HTERT RPE-1 (cell line): ENCODE results near the gene CEP72.

ENCODE experiments used
- in situ Hi-C: fragments of 300-500 bp; cut with MboI; formaldehyde crosslinking; loops from 4 replicates; pipeline ENCODE4 v1.14.3; 2020; ENCODE audit warnings: low sequenced_read_pairs

Gene CEP72

DNA sequence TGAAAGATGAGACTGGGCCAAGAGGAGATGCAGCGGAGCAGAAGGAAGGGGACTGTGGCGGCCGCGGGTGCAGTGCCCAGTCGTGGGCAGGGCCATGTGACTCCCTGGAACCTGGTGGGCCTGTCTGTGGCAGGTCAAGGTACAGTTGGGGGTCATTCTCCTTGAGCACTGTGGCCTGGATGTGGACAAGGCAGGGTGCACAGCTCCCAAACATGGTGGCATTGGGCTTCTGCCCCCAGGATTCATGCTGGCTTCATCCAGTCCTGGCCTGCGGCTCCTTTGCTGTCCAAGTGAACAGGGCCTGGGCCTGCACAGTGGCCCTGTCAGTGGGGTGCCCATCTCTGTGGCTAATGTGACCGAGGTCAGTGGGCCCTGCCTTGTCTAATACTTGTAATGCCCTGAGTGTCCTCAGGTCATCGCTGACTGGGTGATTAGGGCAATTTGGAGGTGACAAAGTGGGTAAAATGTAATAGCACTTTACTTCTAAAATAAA, 39.9 kb downstream of the CEP72 start:
- in situ Hi-C loops, result no loop called here

DNA sequence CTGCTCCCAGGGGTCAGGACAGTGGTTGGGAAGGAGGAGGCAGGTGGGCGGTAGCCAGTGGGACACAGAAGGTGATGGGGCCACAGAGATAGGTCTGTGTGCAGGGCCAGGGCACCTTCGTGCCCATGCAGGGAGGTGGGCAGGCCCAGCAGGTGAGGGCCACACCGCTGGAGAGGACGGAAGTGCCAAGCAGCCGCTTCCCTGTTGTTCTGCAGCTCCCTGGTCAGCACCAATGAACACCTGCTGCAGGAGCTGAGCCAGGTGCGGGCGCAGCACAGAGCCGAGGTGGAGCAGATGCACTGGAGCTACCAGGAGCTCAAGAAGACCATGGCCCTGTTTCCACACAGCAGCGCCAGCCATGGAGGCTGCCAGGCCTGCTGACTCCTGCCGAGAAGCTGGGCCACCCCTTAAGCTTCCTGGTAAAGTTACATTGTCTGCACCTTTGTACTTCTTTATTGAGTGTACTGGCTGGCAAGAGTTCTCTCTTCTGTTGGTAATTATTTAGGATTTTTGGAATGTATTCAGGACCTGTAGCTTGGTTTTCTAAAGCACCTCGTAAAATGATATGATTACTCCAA, 40.7 kb downstream of the CEP72 start:
- in situ Hi-C loops, result no loop called here

DNA sequence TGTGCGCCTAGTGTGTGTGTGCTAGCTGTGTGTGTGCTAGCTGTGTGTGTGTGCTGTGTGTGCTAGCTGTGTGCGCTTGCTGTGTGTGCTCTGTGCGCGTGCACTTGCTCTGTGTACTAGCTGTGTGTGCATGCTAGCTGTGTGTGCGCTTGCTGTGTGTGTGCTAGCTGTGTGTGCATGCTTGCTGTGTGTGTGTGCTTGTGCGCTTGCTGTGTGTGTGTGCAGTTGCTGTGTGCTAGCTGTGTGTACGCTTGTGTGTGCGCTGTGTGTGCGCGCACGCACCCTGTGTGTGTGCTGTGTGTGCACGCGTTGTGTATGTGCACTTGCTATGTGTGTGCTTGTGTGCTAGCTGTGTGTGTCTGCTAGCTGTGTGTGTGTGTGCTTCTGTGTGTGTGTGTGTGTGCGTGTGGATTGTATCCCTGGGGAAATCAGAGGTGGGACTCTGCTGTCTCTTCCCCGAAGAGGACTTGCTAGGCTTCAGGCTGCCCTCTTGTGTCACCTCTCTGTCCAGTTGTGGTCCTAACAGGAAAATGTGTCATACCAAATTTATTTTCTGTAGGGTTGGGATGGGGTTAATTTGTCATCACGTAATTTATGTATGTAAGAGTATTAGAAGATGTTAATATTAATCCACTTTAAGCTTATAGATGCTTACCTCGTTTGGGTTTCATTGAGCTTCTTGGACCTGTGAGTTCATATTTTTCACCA, 42.1 kb downstream of the CEP72 start:
- in situ Hi-C loops, result no loop called here

DNA sequence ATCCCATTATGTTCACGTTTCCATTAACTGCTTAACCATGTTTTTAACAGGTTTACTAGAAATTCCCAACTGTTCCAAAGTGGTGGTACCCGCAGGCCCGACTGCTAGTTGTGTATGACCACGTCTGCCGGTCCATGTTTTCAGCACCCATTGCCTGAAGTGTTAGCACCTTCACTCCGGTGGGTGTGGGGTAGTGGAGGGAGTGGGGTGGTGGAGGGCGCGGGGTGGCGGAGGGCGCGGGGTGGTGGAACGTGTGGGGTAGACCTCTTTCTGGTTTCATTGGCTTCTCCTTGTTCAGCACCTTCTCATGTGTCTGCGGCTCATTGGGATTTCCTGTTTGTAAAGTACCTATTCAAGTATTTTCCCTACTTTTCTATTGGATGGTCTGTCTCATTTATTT, 43.3 kb downstream of the CEP72 start:
- in situ Hi-C loops, result no loop called here

- in situ Hi-C loops, result no loop called here
Observed at GRCh38 chr5:657570-657969, 45.4 kb downstream of the CEP72 start.

DNA sequence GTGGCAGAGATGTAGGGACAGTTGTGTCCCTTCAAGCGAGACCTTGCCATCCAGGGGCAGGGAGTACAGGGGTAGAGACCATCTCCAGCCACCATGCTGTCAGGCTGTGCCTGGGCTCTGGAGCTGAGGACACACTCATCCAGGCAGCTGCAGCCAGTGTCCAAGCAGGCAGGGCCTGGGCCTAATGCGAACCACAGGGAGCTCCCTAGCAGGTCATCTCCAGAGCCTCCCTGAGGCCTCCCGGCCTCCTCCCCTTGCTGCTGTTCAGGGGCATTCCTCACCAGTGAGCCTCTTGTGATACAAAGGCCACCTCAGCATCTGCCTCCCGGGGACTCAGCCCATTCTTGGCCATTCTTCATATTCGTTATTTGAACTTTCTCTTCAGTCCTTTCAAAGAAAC, 46.0 kb downstream of the CEP72 start:
- in situ Hi-C loops, result no loop called here

DNA sequence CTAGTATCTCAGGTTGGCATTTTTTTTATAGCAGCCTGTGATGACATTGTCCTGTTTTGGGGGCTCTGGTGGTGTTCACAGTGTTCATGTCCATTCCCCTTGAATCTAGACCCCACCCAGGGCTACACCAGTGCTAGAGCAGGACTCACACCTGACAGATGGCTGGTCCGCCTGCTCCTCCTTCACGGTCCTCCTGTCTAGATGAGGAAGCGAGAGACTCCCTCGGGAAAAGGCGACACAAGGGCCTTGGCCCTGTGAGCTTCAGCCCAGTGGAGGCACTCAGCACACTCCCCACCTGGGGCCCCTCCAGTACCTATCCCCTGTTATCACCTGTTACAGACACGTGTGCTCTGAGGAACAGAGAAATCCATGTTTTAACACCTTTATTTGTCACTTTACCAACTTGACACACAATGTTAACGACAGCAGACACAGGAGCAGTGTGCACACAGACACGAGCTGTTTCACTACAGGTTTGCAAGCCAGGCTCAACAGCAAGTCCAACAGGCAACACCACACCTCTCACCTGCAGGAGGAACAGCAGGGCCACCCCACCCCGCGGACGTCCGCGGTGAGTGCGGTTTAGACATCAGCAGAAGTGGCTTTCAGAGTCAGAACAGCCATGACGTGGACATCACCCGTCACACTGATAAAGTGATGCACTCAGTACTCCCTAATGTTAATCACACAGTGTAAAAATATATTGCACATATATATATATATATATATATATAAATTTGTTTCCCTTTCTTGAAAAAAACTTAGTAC, 47.5 kb downstream of the CEP72 start:
- in situ Hi-C loops, result no loop called here

GRCh38 chr5:660491-661030, 48.4 kb downstream of the CEP72 start:
- in situ Hi-C loops, result no loop called here

- in situ Hi-C loops, result no loop called here
Observed at GRCh38 chr5:661891-662750, 50.0 kb downstream of the CEP72 start.

DNA sequence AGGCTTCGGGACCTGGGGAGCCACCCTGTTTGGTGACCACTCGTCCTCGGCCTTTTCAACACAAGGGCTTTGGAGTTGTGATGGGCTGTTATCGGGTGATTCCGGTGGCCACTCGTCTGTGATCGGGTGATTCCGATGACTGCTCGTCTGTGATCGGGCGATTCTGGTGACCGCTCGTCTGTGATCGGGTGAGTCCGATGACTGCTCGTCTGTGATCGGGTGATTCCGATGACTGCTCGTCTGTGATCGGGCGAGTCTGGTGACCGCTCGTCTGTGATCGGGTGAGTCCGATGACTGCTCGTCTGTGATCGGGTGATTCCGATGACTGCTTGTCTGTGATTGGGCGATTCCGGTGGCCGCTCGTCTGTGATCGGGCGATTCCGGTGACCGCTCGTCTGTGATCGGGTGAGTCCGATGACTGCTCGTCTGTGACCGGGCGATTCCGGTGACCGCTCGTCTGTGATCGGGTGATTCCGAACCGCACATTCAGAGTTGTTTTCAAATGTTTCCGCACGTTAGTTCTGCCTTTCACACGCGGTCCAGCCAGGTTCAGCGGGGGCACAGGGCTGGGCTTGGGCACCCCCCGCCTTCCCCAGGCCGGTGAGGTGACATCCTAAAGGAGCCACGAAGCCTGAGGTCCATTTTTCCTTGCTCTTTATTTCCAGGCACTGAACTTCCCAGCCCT, 50.8 kb downstream of the CEP72 start:
- in situ Hi-C loops, result no loop called here

- in situ Hi-C loops, result no loop called here
Observed at GRCh38 chr5:663436-664342, 51.5 kb downstream of the CEP72 start.

DNA sequence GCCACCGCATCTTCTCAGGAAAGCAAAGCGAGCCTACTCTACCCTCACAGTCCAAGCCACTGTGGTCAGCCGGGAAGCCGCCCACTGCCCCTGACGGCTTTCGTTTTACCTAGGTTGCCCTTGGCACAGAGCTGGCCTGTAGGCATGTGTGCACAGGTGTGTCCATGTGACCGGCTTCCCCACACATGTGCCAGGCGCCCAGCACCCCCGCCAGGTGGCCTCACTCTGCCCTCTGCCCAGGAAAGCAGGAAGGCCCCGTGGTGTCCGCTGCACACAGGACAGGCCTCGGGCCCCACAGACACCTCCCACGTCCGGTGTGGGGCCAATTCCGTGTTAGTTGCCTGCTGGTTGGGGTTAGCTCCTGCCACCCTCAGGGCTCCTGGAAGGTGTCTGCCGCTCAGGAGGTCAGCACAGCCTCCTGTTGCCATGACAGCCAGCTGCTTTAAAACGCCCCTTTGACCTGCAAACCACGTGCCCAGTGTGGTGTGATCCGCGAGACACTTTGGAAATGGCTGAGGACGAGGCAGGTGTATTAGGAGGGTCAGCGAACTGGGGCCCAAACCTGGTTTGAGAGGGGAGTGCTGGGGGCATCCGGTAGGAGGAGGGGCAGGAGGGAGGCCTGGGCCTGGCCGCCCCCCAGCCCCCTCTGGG, 52.3 kb downstream of the CEP72 start:
- in situ Hi-C loops, result no loop called here

DNA sequence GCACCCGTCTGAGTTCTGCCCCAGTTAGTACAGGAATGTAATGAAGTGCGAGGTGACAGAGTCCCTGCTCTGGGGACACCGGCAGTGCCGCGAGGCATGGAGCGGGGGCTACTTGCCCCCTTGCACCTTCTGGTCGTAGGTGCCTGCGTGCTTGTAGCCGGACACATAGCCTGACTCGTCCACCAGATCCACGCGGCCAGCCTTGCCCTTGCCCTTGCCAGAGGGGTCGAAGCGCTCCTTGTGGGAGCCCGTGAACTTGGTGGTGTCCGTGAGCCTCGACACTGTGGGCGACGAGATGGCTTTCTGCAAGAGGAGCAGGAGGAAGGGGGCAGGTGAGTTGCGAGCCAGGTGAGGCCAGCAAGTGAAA, 52.8 kb downstream of the CEP72 start:
- in situ Hi-C loops, result no loop called here

DNA sequence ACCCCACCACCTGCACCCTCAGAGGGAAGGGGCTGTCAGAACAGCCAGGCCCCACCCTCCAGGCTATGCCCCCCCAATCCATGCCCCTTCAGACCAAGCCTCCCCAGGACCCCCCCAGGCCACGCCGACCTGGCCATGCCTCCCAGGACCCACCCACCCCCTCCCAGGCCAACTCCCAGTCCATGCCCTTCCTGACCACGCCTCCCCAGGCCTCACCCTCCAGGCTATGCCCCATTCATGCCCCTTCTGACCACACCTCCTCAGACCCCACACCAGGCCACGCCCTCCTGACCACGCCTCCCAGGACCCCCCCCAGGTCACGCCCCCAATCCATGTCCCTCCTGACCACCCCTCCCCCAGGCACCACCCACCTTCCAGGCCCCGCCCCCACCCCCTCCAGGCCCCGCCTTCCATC, 53.4 kb downstream of the CEP72 start:
- in situ Hi-C loops, result no loop called here

DNA sequence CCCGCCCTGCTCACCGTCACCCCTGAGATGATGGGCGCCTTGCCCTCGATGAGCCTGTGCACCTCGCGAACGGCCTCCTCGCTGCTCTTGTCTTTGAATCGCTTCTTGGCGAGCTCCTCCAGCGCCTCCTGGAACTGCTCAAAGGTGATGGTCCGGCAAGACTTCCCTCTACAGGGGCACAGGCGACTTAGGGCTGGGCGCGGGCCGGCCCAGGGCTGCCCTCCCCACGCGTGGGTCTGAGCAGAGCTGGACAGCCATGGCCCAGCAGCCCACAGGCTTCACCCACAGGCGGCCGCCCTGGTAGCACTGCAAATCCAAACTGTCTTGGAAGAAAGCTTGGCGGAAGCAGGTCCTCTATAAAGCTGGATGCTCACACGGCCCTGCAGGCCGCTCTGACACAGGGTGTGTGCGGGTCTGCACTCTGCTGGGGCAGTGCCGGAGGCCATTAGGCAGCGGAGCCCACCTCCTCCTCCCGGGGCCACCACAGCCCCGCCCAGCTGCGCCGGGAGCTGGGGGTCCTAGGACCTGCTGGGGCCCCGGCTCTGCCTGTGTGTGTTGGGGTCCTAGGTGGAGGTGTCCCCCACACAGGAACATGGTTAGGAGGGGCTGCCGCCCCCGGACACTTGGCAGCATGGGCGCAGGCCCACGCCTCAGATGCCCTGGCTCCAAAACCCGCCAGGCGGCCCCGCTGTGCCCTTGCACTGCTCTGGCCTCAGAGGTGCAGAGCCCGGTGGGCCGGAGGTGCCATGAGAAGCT, 54.0 kb downstream of the CEP72 start:
- in situ Hi-C loops, result no loop called here

GRCh38 chr5:666816-667498, 54.8 kb downstream of the CEP72 start:
- in situ Hi-C loops, result no loop called here

- in situ Hi-C loops, result no loop called here
Observed at GRCh38 chr5:668283-668995, 56.3 kb downstream of the CEP72 start.
